ENCODE data around the gene HCN4. TPM values are rescaled to one million over a fixed set of nuclear protein-coding genes. Genes with fewer than 3 reads are reported as not detected.

HCN4 gene
- polyA plus RNA-seq, 3 donors from 2014 or later, result not detected

- no peaks in the 10 kb centered on the region for H3K27me3 Mint-ChIP-seq (ENCODE audit: low read depth in 3 of 3)
- no peak overlapping the region for H3K27ac Mint-ChIP-seq
- no peak overlapping the region for H3K4me3 Mint-ChIP-seq
- H3K4me1 Mint-ChIP-seq, result peaks cover 0 to 4% of the 10 kb centered on the region in 2 donors
- peaks cover 3 to 21% (median 9%) of the 10 kb centered on the region in 3 donors for H3K36me3 Mint-ChIP-seq
- H3K9me3 Mint-ChIP-seq, result no peaks in the 10 kb centered on the region
- no peak for DNase-seq
Observed at GRCh38 chr15:73298522-73299245, 70.1 kb downstream of the HCN4 start.

DNA sequence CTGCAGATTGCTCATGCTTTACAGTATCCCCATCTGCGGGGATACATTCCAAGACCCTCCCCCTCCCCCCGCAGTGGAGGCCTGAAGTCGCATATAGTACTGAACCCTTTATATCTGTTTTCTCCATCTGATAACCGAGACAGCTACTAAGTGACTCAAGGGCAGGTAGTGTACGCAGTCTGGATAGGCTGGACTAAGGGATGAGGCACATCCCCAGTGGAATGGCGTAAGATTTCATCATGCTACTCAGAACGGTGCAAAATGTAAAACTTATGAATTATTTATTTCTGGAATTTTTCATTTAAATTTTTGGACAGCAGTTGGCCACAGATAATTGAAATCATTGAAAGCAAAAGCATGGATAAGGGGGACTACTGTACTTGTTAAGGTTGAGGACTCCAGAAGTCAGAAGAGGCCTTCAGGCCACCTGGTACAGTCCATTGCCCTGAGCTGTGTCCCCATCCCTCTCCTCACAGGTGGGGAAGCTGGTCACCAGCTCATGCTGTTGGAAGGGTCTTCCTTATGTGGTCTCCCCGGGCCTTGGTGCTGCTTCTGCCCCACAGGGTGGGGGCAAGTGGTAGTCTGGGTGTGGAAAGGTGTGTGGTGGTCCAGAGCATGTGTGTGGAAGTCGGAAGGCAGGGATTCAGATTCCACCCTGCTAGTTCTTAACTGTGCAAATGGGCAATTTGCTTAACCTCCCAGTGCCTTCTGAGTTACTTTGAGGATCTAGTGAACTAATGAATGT, 72.0 kb downstream of the HCN4 start:
- DNase-seq, result no peak
- no peaks in the 10 kb centered on the region for H3K9me3 Mint-ChIP-seq
- peaks cover 1 to 18% (median 3%) of the 10 kb centered on the region in 3 donors for H3K36me3 Mint-ChIP-seq
- H3K4me1 Mint-ChIP-seq, result no peaks in the 10 kb centered on the region
- peaks cover 0 to 2% (median 0%) of the 10 kb centered on the region in 3 donors for H3K27me3 Mint-ChIP-seq (ENCODE audit: low read depth in 3 of 3)
- no peak overlapping the region for H3K4me3 Mint-ChIP-seq
- no peak overlapping the region for H3K27ac Mint-ChIP-seq

- no peaks in the 10 kb centered on the region for H3K9me3 Mint-ChIP-seq
- H3K36me3 Mint-ChIP-seq, result peaks cover 0 to 15% (median 3%) of the 10 kb centered on the region in 3 donors
- no peak for DNase-seq
- H3K27me3 Mint-ChIP-seq (ENCODE audit: low read depth in 3 of 3), result peaks cover 0 to 3% (median 0%) of the 10 kb centered on the region in 3 donors
- H3K4me3 Mint-ChIP-seq, result no peak overlapping the region
- peak overlapping the region in 1 of 6 donors; percentile 28 for H3K27ac Mint-ChIP-seq
- no peaks in the 10 kb centered on the region for H3K4me1 Mint-ChIP-seq
Observed at GRCh38 chr15:73295630-73296286, 73.0 kb downstream of the HCN4 start.

DNA sequence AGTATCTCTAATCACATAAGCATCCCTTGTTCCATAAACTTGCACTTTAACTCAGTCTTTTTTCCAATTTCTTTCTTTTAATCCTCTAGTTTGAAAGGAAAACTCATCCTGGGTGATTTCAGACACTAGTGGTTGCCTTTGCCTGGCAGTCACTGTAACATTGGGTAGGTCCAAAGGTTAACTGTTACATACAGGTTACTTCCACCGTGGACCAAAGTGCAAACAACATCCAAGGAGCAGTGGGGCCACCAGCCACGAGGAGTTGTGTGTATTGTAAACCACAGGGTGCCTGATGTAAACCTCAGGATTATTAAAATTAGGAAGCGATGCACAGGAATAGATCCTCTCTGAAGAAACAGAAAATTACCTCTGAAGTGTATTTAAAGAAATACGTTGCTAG, 75.0 kb downstream of the HCN4 start:
- Mint-ChIP-seq H3K27ac (no peak overlapping the region), H3K4me1 (no peaks in the 10 kb centered on the region), H3K27me3 (ENCODE audit: low read depth in 3 of 3) (peaks cover 0 to 3% (median 0%) of the 10 kb centered on the region in 3 donors), H3K36me3 (peaks cover 0 to 26% (median 8%) of the 10 kb centered on the region in 3 donors), H3K4me3 (no peak overlapping the region), H3K9me3 (no peaks in the 10 kb centered on the region)
- no peak for DNase-seq

- H3K27ac Mint-ChIP-seq, result no peak overlapping the region
- H3K4me3 Mint-ChIP-seq, result no peak overlapping the region
- H3K4me1 Mint-ChIP-seq, result no peaks in the 10 kb centered on the region
- peaks cover 14 to 40% (median 17%) of the 10 kb centered on the region in 3 donors for H3K36me3 Mint-ChIP-seq
- H3K27me3 Mint-ChIP-seq (ENCODE audit: low read depth in 3 of 3), result peaks cover 0 to 3% (median 0%) of the 10 kb centered on the region in 3 donors
- DNase-seq, result no peak
- H3K9me3 Mint-ChIP-seq, result no peaks in the 10 kb centered on the region
Observed at GRCh38 chr15:73291441-73291840, 77.3 kb downstream of the HCN4 start.

- H3K9me3 Mint-ChIP-seq, result no peaks in the 10 kb centered on the region
- H3K4me3 Mint-ChIP-seq, result no peak overlapping the region
- no peaks in the 10 kb centered on the region for H3K4me1 Mint-ChIP-seq
- no peak overlapping the region for H3K27ac Mint-ChIP-seq
- peaks cover 14 to 60% (median 19%) of the 10 kb centered on the region in 3 donors for H3K36me3 Mint-ChIP-seq
- no peak for DNase-seq
- peaks cover 0 to 3% (median 0%) of the 10 kb centered on the region in 3 donors for H3K27me3 Mint-ChIP-seq (ENCODE audit: low read depth in 3 of 3)
Observed at GRCh38 chr15:73287019-73287418, 81.7 kb downstream of the HCN4 start.

GRCh38 chr15:73286311-73286710, 82.4 kb downstream of the HCN4 start:
- no peaks in the 10 kb centered on the region for H3K4me1 Mint-ChIP-seq
- H3K9me3 Mint-ChIP-seq, result no peaks in the 10 kb centered on the region
- H3K27ac Mint-ChIP-seq, result peak overlapping the region in 1 of 6 donors; percentile 12
- H3K27me3 Mint-ChIP-seq (ENCODE audit: low read depth in 3 of 3), result peaks cover 0 to 2% (median 0%) of the 10 kb centered on the region in 3 donors
- peaks cover 14 to 62% (median 19%) of the 10 kb centered on the region in 3 donors for H3K36me3 Mint-ChIP-seq
- H3K4me3 Mint-ChIP-seq, result no peak overlapping the region
- DNase-seq, result no peak

DNA sequence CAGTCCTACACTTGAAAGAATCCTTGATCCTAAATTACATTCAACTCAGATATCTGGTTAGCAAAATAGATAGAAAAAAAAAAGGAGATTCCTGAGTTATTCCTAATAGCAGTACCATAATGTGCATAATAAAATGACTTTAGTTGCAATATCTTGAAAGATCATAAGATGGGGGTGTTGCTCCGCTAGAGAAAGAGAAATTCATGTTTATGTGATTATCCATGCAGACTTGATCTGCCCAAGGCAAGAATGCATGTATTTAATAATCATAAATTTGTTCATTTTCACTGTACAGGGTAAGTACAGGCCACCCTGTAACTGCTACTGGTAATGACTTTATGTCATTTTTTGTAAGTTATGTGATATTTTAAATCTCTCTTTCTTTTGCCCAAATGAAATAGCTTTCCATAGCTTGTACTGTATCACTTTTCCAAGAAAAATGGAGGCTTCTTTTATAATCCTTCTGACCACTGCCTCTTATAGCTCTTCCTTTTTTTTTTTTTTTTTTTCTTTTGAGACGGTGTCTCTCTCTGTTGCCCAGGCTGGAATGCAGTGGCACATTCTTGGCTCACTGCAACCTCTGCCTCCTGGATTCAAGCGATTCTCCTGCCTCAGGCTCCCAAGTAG, 84.6 kb downstream of the HCN4 start:
- H3K27ac Mint-ChIP-seq, result no peak overlapping the region

GRCh38 chr15:73283366-73283962, 85.3 kb downstream of the HCN4 start:
- no peaks in the 10 kb centered on the region for H3K9me3 Mint-ChIP-seq
- peaks cover 0 to 2% (median 0%) of the 10 kb centered on the region in 3 donors for H3K27me3 Mint-ChIP-seq (ENCODE audit: low read depth in 3 of 3)
- H3K4me1 Mint-ChIP-seq, result no peaks in the 10 kb centered on the region
- H3K4me3 Mint-ChIP-seq, result no peak overlapping the region
- peaks cover 9 to 52% (median 16%) of the 10 kb centered on the region in 3 donors for H3K36me3 Mint-ChIP-seq
- DNase-seq, result no peak
- H3K27ac Mint-ChIP-seq, result no peak overlapping the region

More for the DNA sequence above, 84.6 kb downstream of the HCN4 start:
- DNase-seq, result no peak
- H3K4me1 Mint-ChIP-seq, result no peaks in the 10 kb centered on the region
- H3K36me3 Mint-ChIP-seq, result peaks cover 13 to 55% (median 19%) of the 10 kb centered on the region in 3 donors
- H3K27me3 Mint-ChIP-seq (ENCODE audit: low read depth in 3 of 3), result peaks cover 0 to 2% (median 0%) of the 10 kb centered on the region in 3 donors
- H3K9me3 Mint-ChIP-seq, result no peaks in the 10 kb centered on the region
- no peak overlapping the region for H3K4me3 Mint-ChIP-seq

GRCh38 chr15:73282567-73283365, 86.0 kb downstream of the HCN4 start:
- DNase-seq, result no peak
- Mint-ChIP-seq H3K27ac (no peak overlapping the region), H3K9me3 (no peaks in the 10 kb centered on the region), H3K4me1 (no peaks in the 10 kb centered on the region), H3K4me3 (no peak overlapping the region), H3K27me3 (ENCODE audit: low read depth in 3 of 3) (peaks cover 0 to 2% (median 0%) of the 10 kb centered on the region in 3 donors), H3K36me3 (peaks cover 9 to 48% (median 9%) of the 10 kb centered on the region in 3 donors)

DNA sequence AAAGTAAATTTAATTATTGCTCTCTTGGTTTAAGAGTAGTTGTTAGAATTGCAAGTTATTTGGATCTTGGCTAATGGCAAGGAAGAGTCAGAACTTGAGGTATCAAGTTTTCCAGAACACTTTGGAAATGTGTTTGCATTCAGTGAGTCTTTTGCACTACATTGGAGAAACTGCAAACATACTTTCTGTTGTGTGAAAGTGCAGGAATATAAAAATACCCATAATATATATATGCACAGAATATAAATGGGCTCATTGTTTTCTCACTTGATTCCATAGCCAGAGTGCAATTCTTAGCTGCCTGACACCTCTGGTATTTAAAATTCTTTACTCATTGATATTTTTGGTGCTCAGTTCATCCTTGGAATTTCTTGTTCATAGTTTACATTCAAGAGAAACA, 92.9 kb downstream of the HCN4 start:
- Mint-ChIP-seq H3K27me3 (ENCODE audit: low read depth in 3 of 3) (no peaks in the 10 kb centered on the region), H3K4me1 (peaks cover 0 to 2% of the 10 kb centered on the region in 2 donors), H3K4me3 (no peak overlapping the region), H3K36me3 (peaks cover 0 to 14% (median 3%) of the 10 kb centered on the region in 3 donors), H3K27ac (no peak overlapping the region), H3K9me3 (no peaks in the 10 kb centered on the region)
- DNase-seq, result no peak

- Mint-ChIP-seq H3K4me1 (peaks cover 0 to 2% of the 10 kb centered on the region in 2 donors), H3K36me3 (peaks cover 3 to 16% (median 6%) of the 10 kb centered on the region in 3 donors), H3K27ac (no peak overlapping the region), H3K9me3 (no peaks in the 10 kb centered on the region), H3K4me3 (peak overlapping the region in 1 of 5 donors; percentile 9), H3K27me3 (ENCODE audit: low read depth in 3 of 3) (no peaks in the 10 kb centered on the region)
- peak; percentile 17 to 41 (median 32) for DNase-seq
Observed at GRCh38 chr15:73273181-73274002, 95.4 kb downstream of the HCN4 start.
